B cell (primary cell): ENCODE measurements around the gene MED17.

Source experiments
- CTCF ChIP-seq: fragments of 200-600 bp; IDR thresholded peaks from one replicate; pipeline ENCODE4 v1.8.0; 2022; ENCODE audit warnings: antibody characterized with exemption, mild to moderate bottlenecking
- EZH2 ChIP-seq: IDR thresholded peaks from 2 replicates; pipeline ENCODE4 v1.6.1; 2012; ENCODE audit warnings: borderline replicate concordance, low read depth, mild to moderate bottlenecking, moderate library complexity, low read length; ENCODE audit not compliant: insufficient read depth, poor library complexity, severe bottlenecking

- TF ChIP-seq EZH2 (no peak), CTCF (no peak)
These were observed 43.4 kb upstream of the MED17 start for GRCh38 chr11:93740730-93741093.
